IMR-90 (cell line): ENCODE measurements around the gene IP6K1. TPM values are rescaled to one million over a fixed set of nuclear protein-coding genes. Genes with fewer than 3 reads are reported as not detected.

Experiments
- ATAC-seq: fragments of 200-7000 bp; cut with Tn5 transposase; 2 replicates; pipeline ENCODE4 v1.9.1; 2020; ENCODE audit warnings: low read depth, mild to moderate bottlenecking, moderate library complexity
- BruUV-seq: library from RNA; stranded (reverse); fragments of 400-500 nt; replicated peaks from 2 replicates; lab custom pipeline; 2021; lab: Mats Ljungman, UMichigan
- CTCF ChIA-PET: fragments of 300-600 bp; formaldehyde crosslinking; extraction: SDS; loops from one replicate; lab custom pipeline; 2021; ENCODE audit warnings: antibody characterized with exemption; lab: Yijun Ruan, JAX
- POLR2A ChIA-PET: fragments of 300-600 bp; sonication (Branson Sonifier 250); formaldehyde crosslinking; loops from one replicate; lab custom pipeline; 2022; ENCODE audit warnings: antibody characterized with exemption; ENCODE audit not compliant: unreplicated experiment; lab: Charles Lee
- DNase-seq: peaks from one replicate; pipeline ENCODE4 v3.0.0; 2013
- H2AFZ ChIP-seq: replicated peaks from 2 replicates; pipeline ENCODE3; 2013; ENCODE audit warnings: low read length, mild to moderate bottlenecking; ENCODE audit not compliant: poor library complexity
- H2AK5ac ChIP-seq: 2 replicates; pipeline ENCODE4 v1.6.1; 2013; ENCODE audit warnings: low read depth, low read length, inconsistent platforms
- H2AK9ac ChIP-seq: replicated peaks from 2 replicates; pipeline ENCODE3; 2013; ENCODE audit warnings: mild to moderate bottlenecking, low read depth, low read length, moderate library complexity; ENCODE audit not compliant: poor library complexity
- H2BK120ac ChIP-seq: 2 replicates; pipeline ENCODE4 v1.6.1; 2013; ENCODE audit warnings: low read depth, low read length, inconsistent platforms
- H2BK15ac ChIP-seq: 3 replicates; pipeline ENCODE4 v1.6.1; 2013; ENCODE audit warnings: low read depth, low read length, inconsistent platforms
- H2BK20ac ChIP-seq: 2 replicates; pipeline ENCODE4 v1.6.1; 2013; ENCODE audit warnings: low read depth, mild to moderate bottlenecking, inconsistent platforms, low read length, moderate library complexity
- H2BK5ac ChIP-seq: 2 replicates; pipeline ENCODE4 v1.6.1; 2013; ENCODE audit warnings: mild to moderate bottlenecking, low read depth, low read length, inconsistent platforms; ENCODE audit not compliant: poor library complexity, severe bottlenecking
- H3K14ac ChIP-seq: replicated peaks from 2 replicates; pipeline ENCODE4 v1.6.1; 2013; ENCODE audit warnings: low read depth, low read length, inconsistent platforms
- H3K18ac ChIP-seq: 2 replicates; pipeline ENCODE4 v1.6.1; 2013; ENCODE audit warnings: low read depth, low read length, control low read depth
- H3K23ac ChIP-seq: 2 replicates; pipeline ENCODE4 v1.6.1; 2013; ENCODE audit warnings: low read depth, low read length, inconsistent platforms
- H3K27ac ChIP-seq: 2 replicates; pipeline ENCODE4 v1.5.1; 2013; ENCODE audit warnings: mild to moderate bottlenecking, control low read depth, low read length; ENCODE audit not compliant: insufficient read depth
- H3K27me3 ChIP-seq: 2 replicates; pipeline ENCODE4 v1.6.1; 2013; ENCODE audit warnings: low read length; ENCODE audit not compliant: control insufficient read depth, insufficient read depth
- H3K36me3 ChIP-seq: 2 replicates; pipeline ENCODE4 v1.6.1; 2013; ENCODE audit warnings: low read length, mixed read lengths; ENCODE audit not compliant: control insufficient read depth, insufficient read depth
- H3K4ac ChIP-seq: 2 replicates; pipeline ENCODE4 v1.6.1; 2013; ENCODE audit warnings: low read depth, low read length, inconsistent platforms
- H3K4me1 ChIP-seq: 2 replicates; pipeline ENCODE4 v1.6.1; 2013; ENCODE audit warnings: low read length, mixed read lengths; ENCODE audit not compliant: control insufficient read depth, insufficient read depth
- H3K4me2 ChIP-seq: 2 replicates; pipeline ENCODE4 v1.6.1; 2013; ENCODE audit warnings: low read depth, mild to moderate bottlenecking, control low read depth, low read length, moderate library complexity
- H3K4me3 ChIP-seq: 2 replicates; pipeline ENCODE4 v1.5.1; 2013; ENCODE audit warnings: low read depth, mild to moderate bottlenecking, control low read depth, low read length, moderate library complexity; ENCODE audit not compliant: insufficient read depth
- H3K56ac ChIP-seq: 2 replicates; pipeline ENCODE4 v1.6.1; 2013; ENCODE audit warnings: low read length, inconsistent platforms; ENCODE audit not compliant: insufficient read depth; ENCODE audit errors: extremely low read depth
- H3K79me1 ChIP-seq, 2 experiments: 2 replicates each; pipeline ENCODE4 v1.6.1; 2013; ENCODE audit warnings: low read length in 2 of 2, inconsistent platforms in 1 of 2, low read depth in 1 of 2
- H3K9ac ChIP-seq: 2 replicates; pipeline ENCODE4 v1.6.1; 2013; ENCODE audit warnings: low read depth, low read length, control low read depth
- H3K9me1 ChIP-seq: 2 replicates; pipeline ENCODE4 v1.6.1; 2013; ENCODE audit warnings: low read length, inconsistent platforms; ENCODE audit not compliant: insufficient read depth
- H3K9me3 ChIP-seq: 2 replicates; pipeline ENCODE4 v1.6.1; 2013; ENCODE audit warnings: low read length; ENCODE audit not compliant: control insufficient read depth, insufficient read depth
- H4K20me1 ChIP-seq: 2 replicates; pipeline ENCODE4 v1.6.1; 2013; ENCODE audit warnings: low read length, inconsistent platforms; ENCODE audit not compliant: insufficient read depth
- H4K5ac ChIP-seq: 2 replicates; pipeline ENCODE4 v1.6.1; 2013; ENCODE audit warnings: mild to moderate bottlenecking, low read depth, low read length, control low read depth
- H4K8ac ChIP-seq, 2 experiments: 2 replicates each; pipeline ENCODE4 v1.6.1; 2013; ENCODE audit warnings: low read depth in 2 of 2, low read length in 2 of 2, control low read depth in 1 of 2, inconsistent platforms in 1 of 2
- H4K91ac ChIP-seq: 2 replicates; pipeline ENCODE4 v1.6.1; 2013; ENCODE audit warnings: low read depth, low read length, inconsistent platforms; ENCODE audit not compliant: insufficient read depth
- CHD1 ChIP-seq: IDR thresholded peaks from 2 replicates; pipeline ENCODE4 v1.6.1; 2012; ENCODE audit warnings: low read depth, low read length, improper control_type of control experiment
- WGBS, 2 experiments: methylation state at CpG; one replicate each; pipeline versions ENCODE4 v1.1.5 to v1.1.7; 2013; ENCODE audit warnings: missing lambda C conversion rate in 2 of 2; ENCODE audit not compliant: insufficient read length in 1 of 2; ENCODE audit errors: extremely low coverage in 2 of 2; 5-methylcytosine and 5-hydroxymethylcytosine counted together
- dilution Hi-C: fragments of 300-500 bp; cut with HindIII; formaldehyde crosslinking; loops from one replicate; pipeline ENCODE4 v1.14.3; 2018; ENCODE audit warnings: low sequenced_read_pairs; ENCODE audit not compliant: unreplicated experiment
- in situ Hi-C: fragments of 300-500 bp; cut with MboI; formaldehyde crosslinking; loops from 3 replicates; pipeline ENCODE4 v1.14.3; 2019; ENCODE audit warnings: low sequenced_read_pairs, inconsistent platforms, mixed read lengths
- intact Hi-C: fragments of 100-400 bp; cut with micrococcal nuclease; formaldehyde crosslinking; loops from 2 replicates; pipeline ENCODE4 v1.10.0; 2022
- polyA plus RNA-seq, 3 experiments: library from polyadenylated mRNA; depleted of rRNA; stranded (reverse); fragments of >200 nt; gene quantifications; 2 replicates each; pipeline ENCODE4 v1.2.3, GENCODE V29; 2012; ENCODE audit warnings: low replicate concordance in 1 of 3
- total RNA-seq: library from RNA; depleted of rRNA; stranded (reverse); fragments of >200 nt; gene quantifications from 2 replicates; pipeline ENCODE4 v1.2.3, GENCODE V29; 2012
- TF ChIP-seq, protein P1 (sequence below): conservative IDR thresholded peaks from 2 replicates; pipeline ENCODE4 v1.5.1; 2012; ENCODE audit warnings: mild to moderate bottlenecking, low read depth, low read length, improper control_type of control experiment
- TF ChIP-seq, protein P2 (sequence below): fragments of 150-350 bp; IDR thresholded peaks from 2 replicates; pipeline ENCODE4 v1.6.1; 2017; ENCODE audit warnings: mild to moderate bottlenecking, antibody characterized with exemption, low read length, low read depth

Gene IP6K1
- total and polyA plus RNA-seq, 2 of the 4 experiments (the other 2 are of a cell fraction), result 28.3 to 28.7 TPM

DNA sequence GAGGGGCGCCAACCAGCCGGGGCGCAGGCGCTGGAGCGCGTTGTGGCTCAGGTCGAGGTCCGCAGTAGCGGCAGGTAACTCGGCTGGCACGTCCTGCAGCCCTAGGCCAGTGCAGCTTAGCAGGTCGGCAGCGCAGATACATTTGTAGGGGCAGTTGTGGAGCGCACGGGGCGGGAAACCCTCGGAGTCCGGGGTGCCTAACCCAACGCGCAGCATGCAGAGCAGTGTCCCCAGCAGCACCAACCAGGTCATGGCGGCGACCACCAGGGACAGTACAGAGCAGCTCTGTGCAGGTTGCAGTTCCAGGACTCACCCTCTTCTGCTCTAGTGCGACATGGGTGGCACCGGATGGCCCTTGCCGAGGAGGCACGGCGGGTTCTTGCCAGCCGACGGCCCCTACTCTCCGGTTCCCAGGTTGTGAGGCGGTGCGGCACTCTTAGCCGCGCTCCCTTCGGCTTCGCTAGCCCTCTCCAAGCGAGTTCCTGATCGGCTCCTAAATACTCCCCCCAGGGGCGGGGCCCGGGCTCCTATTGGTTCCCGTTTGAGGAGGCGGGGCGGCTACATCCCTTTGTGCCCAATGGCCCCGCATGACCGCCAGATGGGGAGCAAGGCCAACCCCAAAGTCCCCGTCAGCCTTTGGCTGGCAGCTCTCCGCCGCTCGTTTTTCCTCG, 67.0 kb downstream of the IP6K1 start, which contains the start of gene AMIGO3 (continued):
- TF ChIP-seq, protein P1, sequence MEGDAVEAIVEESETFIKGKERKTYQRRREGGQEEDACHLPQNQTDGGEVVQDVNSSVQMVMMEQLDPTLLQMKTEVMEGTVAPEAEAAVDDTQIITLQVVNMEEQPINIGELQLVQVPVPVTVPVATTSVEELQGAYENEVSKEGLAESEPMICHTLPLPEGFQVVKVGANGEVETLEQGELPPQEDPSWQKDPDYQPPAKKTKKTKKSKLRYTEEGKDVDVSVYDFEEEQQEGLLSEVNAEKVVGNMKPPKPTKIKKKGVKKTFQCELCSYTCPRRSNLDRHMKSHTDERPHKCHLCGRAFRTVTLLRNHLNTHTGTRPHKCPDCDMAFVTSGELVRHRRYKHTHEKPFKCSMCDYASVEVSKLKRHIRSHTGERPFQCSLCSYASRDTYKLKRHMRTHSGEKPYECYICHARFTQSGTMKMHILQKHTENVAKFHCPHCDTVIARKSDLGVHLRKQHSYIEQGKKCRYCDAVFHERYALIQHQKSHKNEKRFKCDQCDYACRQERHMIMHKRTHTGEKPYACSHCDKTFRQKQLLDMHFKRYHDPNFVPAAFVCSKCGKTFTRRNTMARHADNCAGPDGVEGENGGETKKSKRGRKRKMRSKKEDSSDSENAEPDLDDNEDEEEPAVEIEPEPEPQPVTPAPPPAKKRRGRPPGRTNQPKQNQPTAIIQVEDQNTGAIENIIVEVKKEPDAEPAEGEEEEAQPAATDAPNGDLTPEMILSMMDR, result peak; percentile 39

DNA sequence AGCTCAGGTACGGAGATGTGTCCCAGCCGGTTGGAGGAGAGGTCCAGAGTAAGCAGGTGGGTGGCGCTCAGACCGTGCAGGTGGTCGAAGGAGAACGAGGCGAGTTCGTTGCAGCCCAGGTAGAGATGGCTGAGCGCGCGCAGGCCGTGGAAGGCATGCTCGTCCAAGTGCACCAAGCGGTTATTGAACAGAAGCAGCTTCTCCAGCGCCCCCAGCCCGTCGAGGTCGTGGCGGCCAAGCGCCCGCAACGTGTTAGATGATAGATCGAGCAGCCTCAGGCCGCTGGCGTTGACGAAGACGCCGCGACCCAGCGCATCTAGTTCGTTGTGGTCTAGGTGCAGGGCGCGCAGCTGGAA, 67.5 kb downstream of the IP6K1 start:
- Histone ChIP-seq H2BK15ac (no peak overlapping the region), H2AK9ac (peak overlapping the region; percentile 91), H3K9me1 (peaks cover 5% of the 10 kb centered on the region; the same call in 1 of the 2 replicates), H3K23ac (no peak overlapping the region), H3K4me3 (peak overlapping the region; percentile 69), H3K36me3 (peaks cover 31% of the 10 kb centered on the region), H3K79me1 (peaks cover 15 to 38% of the 10 kb centered on the region in 2 experiments; a peak in 3 of 4 replicates), H3K9ac (0 out of 2 replicates have a peak overlapping the region, but pooled peaks have one; percentile 65), H2AFZ (peak overlapping the region; percentile 95), H2BK5ac (no peak overlapping the region), H3K27ac (no peak overlapping the region), H3K18ac (no peak overlapping the region), H2BK120ac (no peak overlapping the region), H3K4me2 (peak overlapping the region; percentile 98), H2BK20ac (no peak overlapping the region), H2AK5ac (peak overlapping the region; percentile 46; the same call in 1 of the 2 replicates), H3K27me3 (no peaks in the 10 kb centered on the region), H3K4ac (no peak overlapping the region), H4K8ac (no peak overlapping the region), H3K4me1 (peaks cover 13% of the 10 kb centered on the region), H4K5ac (no peak overlapping the region), H3K9me3 (no peaks in the 10 kb centered on the region), H3K14ac (no peak overlapping the region), H3K56ac (no peak overlapping the region), H4K91ac (no peak overlapping the region), H4K20me1 (peaks cover 31% of the 10 kb centered on the region)
- ChIA-PET CTCF (interaction anchor here (1.0 to 3.3 kb wide), 3 partner anchors 121 to 187 kb away, joined by 3 to 9 read pairs (median 3); no protein-coding TSS in a partner anchor), POLR2A (interaction anchor here (0.8 kb wide), 1 partner anchor 41 kb away, joined by 5 read pairs; no protein-coding TSS in a partner anchor)
- no peak for ATAC-seq
- dilution Hi-C loops, result no loop called here
- in situ Hi-C loops, result no loop called here
- intact Hi-C loops, result loop anchor here (1.0 kb wide), 1 partner anchor 120 kb away; no protein-coding TSS in a partner anchor
- DNase-seq, result no peak
- no TSS peak for BruUV-seq
- TF ChIP-seq, protein P2, sequence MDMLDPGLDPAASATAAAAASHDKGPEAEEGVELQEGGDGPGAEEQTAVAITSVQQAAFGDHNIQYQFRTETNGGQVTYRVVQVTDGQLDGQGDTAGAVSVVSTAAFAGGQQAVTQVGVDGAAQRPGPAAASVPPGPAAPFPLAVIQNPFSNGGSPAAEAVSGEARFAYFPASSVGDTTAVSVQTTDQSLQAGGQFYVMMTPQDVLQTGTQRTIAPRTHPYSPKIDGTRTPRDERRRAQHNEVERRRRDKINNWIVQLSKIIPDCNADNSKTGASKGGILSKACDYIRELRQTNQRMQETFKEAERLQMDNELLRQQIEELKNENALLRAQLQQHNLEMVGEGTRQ, result no peak
- no peak for TF ChIP-seq CHD1
- 22% methylated on average over 32 of the region's 33 CpGs; no CpG with 5 or more reads in 1 of the 2 experiments for WGBS, 2 experiments
